ENCODE measurements around the gene TMPRSS13. TPM values are rescaled to one million over a fixed set of nuclear protein-coding genes. Genes with fewer than 3 reads are reported as not detected.
"Not testable (repeated sequence)": the region's sequence is repeated elsewhere in the genome, so short reads cannot be mapped to it uniquely, and the experiment has no call there.

Gene TMPRSS13
- total RNA-seq, 1 experiment from 2014 or later = not detected

- DNase-seq (ENCODE audit: low read depth) = no peak
These were observed 2.2 kb upstream of the TMPRSS13 start for GRCh38 chr11:117931331-117931950.

GRCh38 chr11:117930668-117931330 is 1.6 kb upstream of the TMPRSS13 start:
- DNase-seq (ENCODE audit: low read depth) = no peak

- DNase-seq (ENCODE audit: low read depth) = no peak
These were observed 841 bp upstream of the TMPRSS13 start for GRCh38 chr11:117929916-117930570.

- DNase-seq (ENCODE audit: low read depth) = no peak
These were observed 608 bp downstream of the TMPRSS13 start for GRCh38 chr11:117928446-117929141.

GRCh38 chr11:117927926-117928325 is 1.3 kb downstream of the TMPRSS13 start:
- DNase-seq (ENCODE audit: low read depth) = no peak

- DNase-seq (ENCODE audit: low read depth) = not testable (repeated sequence)
These were observed 3.0 kb downstream of the TMPRSS13 start for GRCh38 chr11:117926166-117926565.

- DNase-seq (ENCODE audit: low read depth) = no peak
These were observed 3.8 kb downstream of the TMPRSS13 start for GRCh38 chr11:117925198-117925925.

- DNase-seq (ENCODE audit: low read depth) = no peak
These were observed 4.5 kb downstream of the TMPRSS13 start for GRCh38 chr11:117924631-117925170.

GRCh38 chr11:117923773-117924172 is 5.4 kb downstream of the TMPRSS13 start:
- no peak for DNase-seq (ENCODE audit: low read depth)

- DNase-seq (ENCODE audit: low read depth) = no peak
These were observed 5.9 kb downstream of the TMPRSS13 start for GRCh38 chr11:117923275-117923674.

- no peak for DNase-seq (ENCODE audit: low read depth)
These were observed 7.3 kb downstream of the TMPRSS13 start for GRCh38 chr11:117921893-117922292.

GRCh38 chr11:117921456-117921855 is 7.7 kb downstream of the TMPRSS13 start:
- no peak for DNase-seq (ENCODE audit: low read depth)

GRCh38 chr11:117919781-117920221 is 9.4 kb downstream of the TMPRSS13 start:
- no peak for DNase-seq (ENCODE audit: low read depth)

GRCh38 chr11:117919341-117919740 is 9.9 kb downstream of the TMPRSS13 start:
- DNase-seq (ENCODE audit: low read depth) = no peak

GRCh38 chr11:117918366-117919255 is 10.6 kb downstream of the TMPRSS13 start:
- no peak for DNase-seq (ENCODE audit: low read depth)

- DNase-seq (ENCODE audit: low read depth) = no peak
These were observed 11.5 kb downstream of the TMPRSS13 start for GRCh38 chr11:117917591-117918151.

- DNase-seq (ENCODE audit: low read depth) = no peak
These were observed 12.2 kb downstream of the TMPRSS13 start for GRCh38 chr11:117916956-117917355.

- no peak for DNase-seq (ENCODE audit: low read depth)
These were observed 13.4 kb downstream of the TMPRSS13 start for GRCh38 chr11:117915672-117916235.

- DNase-seq (ENCODE audit: low read depth) = no peak
These were observed 14.1 kb downstream of the TMPRSS13 start for GRCh38 chr11:117914991-117915618.

Data from LHCN-M2 (cell line).